LNCaP clone FGC (cell line): ENCODE data around the gene SARS2.
"Not testable (repeated sequence)": the region's sequence is repeated elsewhere in the genome, so short reads cannot be mapped to it uniquely, and the experiment has no call there.

Experiments used
- DNase-seq: peaks from one replicate; pipeline ENCODE4 v3.0.0-alpha.2; 2011; ENCODE audit warnings: low read depth
- H3K4me3 ChIP-seq: 2 replicates; pipeline ENCODE4 v1.5.1; 2011; ENCODE audit warnings: mild to moderate bottlenecking, low read depth, low read length, control low read depth
- TF ChIP-seq, protein P1 (sequence below): IDR thresholded peaks from 2 replicates; pipeline ENCODE4 v1.5.1; 2012; ENCODE audit warnings: mild to moderate bottlenecking; ENCODE audit not compliant: control insufficient read depth, insufficient read depth; ENCODE audit errors: extremely low read depth

Gene SARS2

GRCh38 chr19:38974624-38975213 is 44.2 kb upstream of the SARS2 start:
- no peak overlapping the region for H3K4me3 ChIP-seq
- DNase-seq, result no peak
- TF ChIP-seq, protein P1, sequence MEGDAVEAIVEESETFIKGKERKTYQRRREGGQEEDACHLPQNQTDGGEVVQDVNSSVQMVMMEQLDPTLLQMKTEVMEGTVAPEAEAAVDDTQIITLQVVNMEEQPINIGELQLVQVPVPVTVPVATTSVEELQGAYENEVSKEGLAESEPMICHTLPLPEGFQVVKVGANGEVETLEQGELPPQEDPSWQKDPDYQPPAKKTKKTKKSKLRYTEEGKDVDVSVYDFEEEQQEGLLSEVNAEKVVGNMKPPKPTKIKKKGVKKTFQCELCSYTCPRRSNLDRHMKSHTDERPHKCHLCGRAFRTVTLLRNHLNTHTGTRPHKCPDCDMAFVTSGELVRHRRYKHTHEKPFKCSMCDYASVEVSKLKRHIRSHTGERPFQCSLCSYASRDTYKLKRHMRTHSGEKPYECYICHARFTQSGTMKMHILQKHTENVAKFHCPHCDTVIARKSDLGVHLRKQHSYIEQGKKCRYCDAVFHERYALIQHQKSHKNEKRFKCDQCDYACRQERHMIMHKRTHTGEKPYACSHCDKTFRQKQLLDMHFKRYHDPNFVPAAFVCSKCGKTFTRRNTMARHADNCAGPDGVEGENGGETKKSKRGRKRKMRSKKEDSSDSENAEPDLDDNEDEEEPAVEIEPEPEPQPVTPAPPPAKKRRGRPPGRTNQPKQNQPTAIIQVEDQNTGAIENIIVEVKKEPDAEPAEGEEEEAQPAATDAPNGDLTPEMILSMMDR, result no peak

DNA sequence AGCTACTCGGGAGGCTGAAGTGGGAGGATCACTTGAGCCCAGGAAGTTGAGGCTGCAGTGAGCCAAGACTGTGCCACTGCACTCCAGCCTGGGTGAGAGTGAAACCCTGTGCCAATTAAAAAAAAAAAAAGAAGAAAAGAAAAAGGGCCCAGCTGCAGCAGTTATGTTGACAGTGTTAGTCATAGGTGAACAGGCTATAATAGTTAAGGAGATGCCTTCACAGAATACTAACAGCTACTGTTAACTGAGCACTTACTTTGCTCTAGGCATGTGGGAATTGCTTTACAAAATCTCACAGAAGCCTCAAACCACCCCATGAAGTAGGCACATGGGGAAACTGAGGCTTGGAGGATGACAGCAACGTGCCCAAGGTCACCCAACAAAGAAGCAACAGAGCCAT is 41.1 kb upstream of the SARS2 start:
- no peak overlapping the region for H3K4me3 ChIP-seq
- no peak for DNase-seq
- TF ChIP-seq, protein P1, result no peak

- TF ChIP-seq, protein P1, result no peak
- H3K4me3 ChIP-seq, result no peak overlapping the region
- DNase-seq, result no peak
Observed at GRCh38 chr19:38970664-38971532, 40.3 kb upstream of the SARS2 start.

DNA sequence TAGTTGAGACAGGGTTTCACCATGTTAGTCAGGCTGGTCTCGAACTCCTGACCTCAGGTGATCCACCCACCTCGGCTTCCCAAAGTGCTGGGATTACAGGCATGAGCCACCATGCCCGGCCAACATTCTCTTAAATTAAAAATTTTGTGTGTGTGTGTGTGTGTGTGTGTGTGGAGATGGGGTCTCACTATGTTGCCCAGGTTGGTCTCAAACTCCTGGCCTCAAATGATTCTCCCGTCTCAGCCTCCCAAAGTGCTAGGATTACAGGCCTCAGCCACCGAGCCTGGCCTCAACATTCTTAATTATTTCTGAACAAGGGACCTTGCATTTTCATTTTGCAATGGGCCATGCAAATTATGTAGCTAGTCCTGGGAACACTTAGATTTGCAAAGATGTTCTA is 35.6 kb upstream of the SARS2 start:
- H3K4me3 ChIP-seq, DNase-seq: not testable (repeated sequence)

GRCh38 chr19:38964738-38965137 is 34.2 kb upstream of the SARS2 start:
- no peak overlapping the region for H3K4me3 ChIP-seq
- TF ChIP-seq, protein P1, result no peak
- no peak for DNase-seq

GRCh38 chr19:38959618-38960017 is 29.1 kb upstream of the SARS2 start:
- no peak for DNase-seq
- TF ChIP-seq, protein P1, result no peak
- no peak overlapping the region for H3K4me3 ChIP-seq

GRCh38 chr19:38958301-38958700 is 27.7 kb upstream of the SARS2 start:
- DNase-seq, result no peak
- H3K4me3 ChIP-seq, result no peak overlapping the region
- TF ChIP-seq, protein P1, result no peak
